Stimulated activated CD4-positive, alpha-beta T cell treated with anti-CD3 and anti-CD28 coated beads, Interleukin-1b, Interleukin-23, amount 100 ng/mL, for 24 hours (primary cell): ENCODE measurements around the gene DENND1A.
"Not testable (repeated sequence)": the region's sequence is repeated elsewhere in the genome, so short reads cannot be mapped to it uniquely, and the experiment has no call there.

Source experiments
- DNase-seq, 4 experiments: peaks; one replicate each; pipeline ENCODE4 v3.0.0-alpha.2; 2020; ENCODE audit warnings: low read depth in 4 of 4, low spot score in 1 of 4

Gene DENND1A

GRCh38 chr9:123823194-123823947, 106.6 kb downstream of the DENND1A start:
- no peak for DNase-seq

- no peak for DNase-seq
Measured at GRCh38 chr9:123821619-123822018, 108.3 kb downstream of the DENND1A start.

GRCh38 chr9:123820139-123820538, 109.8 kb downstream of the DENND1A start:
- no peak for DNase-seq

GRCh38 chr9:123816817-123817472, 113.0 kb downstream of the DENND1A start:
- no peak for DNase-seq

- DNase-seq: not testable (repeated sequence)
Measured at GRCh38 chr9:123815856-123816255, 114.1 kb downstream of the DENND1A start.

- no peak for DNase-seq
Measured at GRCh38 chr9:123814496-123814895, 115.4 kb downstream of the DENND1A start.

- DNase-seq: no peak
Measured at GRCh38 chr9:123812984-123813383, 116.9 kb downstream of the DENND1A start.

- no peak for DNase-seq
Measured at GRCh38 chr9:123807251-123807650, 122.7 kb downstream of the DENND1A start.

GRCh38 chr9:123806829-123807228, 123.1 kb downstream of the DENND1A start:
- no peak for DNase-seq

GRCh38 chr9:123798195-123798594, 131.7 kb downstream of the DENND1A start:
- no peak for DNase-seq

- no peak for DNase-seq
Measured at GRCh38 chr9:123796618-123797484, 133.1 kb downstream of the DENND1A start.

GRCh38 chr9:123796094-123796493, 133.8 kb downstream of the DENND1A start:
- DNase-seq: no peak

GRCh38 chr9:123795336-123795735, 134.6 kb downstream of the DENND1A start:
- DNase-seq: no peak

- DNase-seq: no peak
Measured at GRCh38 chr9:123792501-123792900, 137.4 kb downstream of the DENND1A start.

GRCh38 chr9:123789554-123790292, 140.2 kb downstream of the DENND1A start:
- no peak for DNase-seq

- no peak for DNase-seq
Measured at GRCh38 chr9:123787416-123787815, 142.5 kb downstream of the DENND1A start.

GRCh38 chr9:123784518-123784917, 145.4 kb downstream of the DENND1A start:
- DNase-seq: no peak

GRCh38 chr9:123778232-123778902, 151.6 kb downstream of the DENND1A start:
- DNase-seq: no peak

GRCh38 chr9:123776708-123777537, 153.0 kb downstream of the DENND1A start:
- no peak for DNase-seq
